Measurements from ENCODE around the gene SKOR2.

SKOR2 gene, protein sequence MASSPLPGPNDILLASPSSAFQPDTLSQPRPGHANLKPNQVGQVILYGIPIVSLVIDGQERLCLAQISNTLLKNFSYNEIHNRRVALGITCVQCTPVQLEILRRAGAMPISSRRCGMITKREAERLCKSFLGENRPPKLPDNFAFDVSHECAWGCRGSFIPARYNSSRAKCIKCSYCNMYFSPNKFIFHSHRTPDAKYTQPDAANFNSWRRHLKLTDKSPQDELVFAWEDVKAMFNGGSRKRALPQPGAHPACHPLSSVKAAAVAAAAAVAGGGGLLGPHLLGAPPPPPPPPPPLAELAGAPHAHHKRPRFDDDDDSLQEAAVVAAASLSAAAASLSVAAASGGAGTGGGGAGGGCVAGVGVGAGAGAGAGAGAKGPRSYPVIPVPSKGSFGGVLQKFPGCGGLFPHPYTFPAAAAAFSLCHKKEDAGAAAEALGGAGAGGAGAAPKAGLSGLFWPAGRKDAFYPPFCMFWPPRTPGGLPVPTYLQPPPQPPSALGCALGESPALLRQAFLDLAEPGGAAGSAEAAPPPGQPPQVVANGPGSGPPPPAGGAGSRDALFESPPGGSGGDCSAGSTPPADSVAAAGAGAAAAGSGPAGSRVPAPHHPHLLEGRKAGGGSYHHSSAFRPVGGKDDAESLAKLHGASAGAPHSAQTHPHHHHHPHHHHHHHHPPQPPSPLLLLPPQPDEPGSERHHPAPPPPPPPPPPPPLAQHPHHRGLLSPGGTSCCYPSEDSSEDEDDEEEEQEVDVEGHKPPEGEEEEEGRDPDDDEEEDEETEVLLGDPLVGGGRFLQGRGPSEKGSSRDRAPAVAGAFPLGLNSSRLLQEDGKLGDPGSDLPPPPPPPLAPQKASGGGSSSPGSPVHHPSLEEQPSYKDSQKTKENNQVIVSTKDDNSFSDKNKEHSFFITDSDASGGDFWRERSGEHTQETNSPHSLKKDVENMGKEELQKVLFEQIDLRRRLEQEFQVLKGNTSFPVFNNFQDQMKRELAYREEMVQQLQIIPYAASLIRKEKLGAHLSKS

DNA sequence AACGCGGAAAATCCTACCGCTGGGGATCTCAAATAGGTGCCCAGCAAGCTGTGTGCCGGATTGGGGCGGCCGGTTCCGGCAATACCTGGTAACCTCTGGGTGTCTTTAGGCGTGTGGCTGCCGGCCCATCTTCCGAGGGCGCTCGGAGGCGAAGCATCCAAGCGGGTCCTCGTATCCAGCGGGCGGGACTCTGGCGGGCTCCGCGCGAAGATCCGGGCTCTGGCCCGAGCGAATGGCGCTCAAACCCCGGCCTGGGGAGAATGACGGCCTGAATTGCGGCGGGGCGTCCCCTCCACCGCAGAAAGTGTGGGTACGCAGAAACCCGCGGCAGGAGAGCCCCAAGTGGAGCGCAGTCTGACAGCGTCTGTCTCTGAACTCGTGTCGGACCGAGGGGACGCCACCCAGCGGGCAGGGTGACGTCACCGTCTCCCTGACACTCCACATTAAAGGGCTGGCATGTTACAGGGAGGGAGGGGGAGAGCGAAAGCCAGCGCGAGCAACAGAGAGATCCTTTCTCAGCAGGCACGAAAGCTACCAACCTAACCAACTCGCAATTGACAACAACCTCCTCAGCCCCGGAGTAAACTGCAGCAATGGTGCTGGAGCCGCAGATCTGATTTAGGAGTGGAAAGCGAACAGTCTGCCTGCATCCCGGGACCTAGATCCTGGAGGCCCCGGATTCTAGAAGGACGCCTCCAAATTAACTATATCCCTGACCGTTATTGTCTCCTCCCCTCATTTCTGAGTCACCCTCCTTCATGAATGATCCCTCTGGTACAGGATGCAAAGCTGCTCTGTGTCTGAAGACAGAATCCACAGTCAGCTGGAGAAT is at the start of gene SKOR2:
Gene SKOR2 (minus strand): TSS at position 372 of the 832 bp plus-strand sequence. CDS start 2,477 bp downstream, outside the sequence.
- Histone ChIP-seq H3K27me3 (peaks cover 100% of the 10 kb centered on the region), H3K27ac (no peak within 1 kb of the TSS), H3K4me3 (ENCODE audit: low read depth in 1 of 2, low read length in 1 of 2) (no peak within 1 kb of the TSS), H3K9me3 (no peaks in the 10 kb centered on the region), H3K36me3 (no peaks in the 10 kb centered on the region), H3K4me1 (ENCODE audit: control insufficient read depth in 1 of 2, insufficient read depth in 1 of 2, low read depth in 1 of 2, low read length in 1 of 2) (no peaks in the 10 kb centered on the region)
- no peak for TF ChIP-seq CTCF (IDR thresholded peaks at IDR 0.05)

- H3K4me3 ChIP-seq (ENCODE audit: low read depth in 1 of 2, low read length in 1 of 2), result no peak overlapping the region
- no peaks in the 10 kb centered on the region for H3K9me3 ChIP-seq
- no peaks in the 10 kb centered on the region for H3K4me1 ChIP-seq (ENCODE audit: control insufficient read depth in 1 of 2, insufficient read depth in 1 of 2, low read depth in 1 of 2, low read length in 1 of 2)
- no peaks in the 10 kb centered on the region for H3K27me3 ChIP-seq
- no peaks in the 10 kb centered on the region for H3K36me3 ChIP-seq
- TF ChIP-seq CTCF (IDR thresholded peaks at IDR 0.05), result no peak
- no peak overlapping the region for H3K27ac ChIP-seq
Observed at GRCh38 chr18:47296462-47296861, 45.0 kb upstream of the SKOR2 start.

DNA sequence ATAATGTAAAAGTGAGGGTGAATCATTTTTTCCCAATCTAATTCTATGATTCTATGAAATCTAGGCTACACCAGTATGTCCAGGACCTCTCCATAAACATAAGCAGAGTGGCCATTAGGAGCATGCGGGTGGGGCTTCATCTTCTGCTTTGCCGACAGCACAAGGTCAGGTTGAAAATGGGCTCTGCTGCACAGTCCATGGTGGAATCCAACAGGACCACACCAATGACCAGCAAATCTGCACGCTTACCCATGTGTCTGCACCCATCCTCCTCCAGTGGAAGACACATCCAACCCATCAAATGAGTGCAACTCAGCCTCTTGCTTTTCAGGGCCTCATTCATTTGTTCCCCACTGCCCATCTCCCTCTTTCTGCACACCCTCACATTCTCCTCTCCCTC is 43.3 kb upstream of the SKOR2 start:
- H3K27me3 ChIP-seq, result no peaks in the 10 kb centered on the region
- no peak for TF ChIP-seq CTCF (IDR thresholded peaks at IDR 0.05)
- H3K27ac ChIP-seq, result no peak overlapping the region
- H3K9me3 ChIP-seq, result no peaks in the 10 kb centered on the region
- H3K4me1 ChIP-seq (ENCODE audit: control insufficient read depth in 1 of 2, insufficient read depth in 1 of 2, low read depth in 1 of 2, low read length in 1 of 2), result no peaks in the 10 kb centered on the region
- no peak overlapping the region for H3K4me3 ChIP-seq (ENCODE audit: low read depth in 1 of 2, low read length in 1 of 2)
- H3K36me3 ChIP-seq, result no peaks in the 10 kb centered on the region

DNA sequence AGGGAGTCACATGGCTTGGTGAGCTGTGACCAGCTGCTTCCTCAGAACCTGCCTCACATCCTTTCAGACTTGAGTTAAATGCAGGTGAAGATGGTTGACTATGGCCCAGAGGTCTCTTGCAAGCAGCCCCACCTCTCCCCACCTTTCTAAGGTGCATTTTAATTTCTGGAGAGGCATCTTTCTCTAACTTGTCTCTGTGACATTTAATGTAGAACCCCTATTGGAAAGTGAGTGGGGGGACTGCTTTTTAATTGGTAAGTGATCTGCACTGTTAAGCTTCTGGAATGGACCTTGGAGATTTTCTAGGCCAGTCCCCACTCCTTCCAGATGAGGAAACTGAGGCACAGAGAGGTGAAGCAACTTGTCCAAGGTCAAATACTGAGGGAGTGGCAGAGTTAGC is 37.3 kb upstream of the SKOR2 start:
- H3K9me3 ChIP-seq, result no peaks in the 10 kb centered on the region
- no peak for TF ChIP-seq CTCF (IDR thresholded peaks at IDR 0.05)
- no peak overlapping the region for H3K4me3 ChIP-seq (ENCODE audit: low read depth in 1 of 2, low read length in 1 of 2)
- no peaks in the 10 kb centered on the region for H3K36me3 ChIP-seq
- no peak overlapping the region for H3K27ac ChIP-seq
- H3K27me3 ChIP-seq, result peaks cover 16% of the 10 kb centered on the region
- H3K4me1 ChIP-seq (ENCODE audit: control insufficient read depth in 1 of 2, insufficient read depth in 1 of 2, low read depth in 1 of 2, low read length in 1 of 2), result no peaks in the 10 kb centered on the region

Measured in neutrophil (primary cell).